NT2/D1 (cell line): ENCODE data around the gene SLC41A3.

ENCODE experiments used
- YY1 ChIP-seq: IDR thresholded peaks from 2 replicates; pipeline ENCODE4 v1.6.1; 2011; ENCODE audit not compliant: insufficient read length, insufficient read depth
- ZNF274 ChIP-seq: IDR thresholded peaks from 2 replicates; pipeline ENCODE4 v1.6.1; 2011; ENCODE audit warnings: mild to moderate bottlenecking, low read depth, low read length

DNA sequence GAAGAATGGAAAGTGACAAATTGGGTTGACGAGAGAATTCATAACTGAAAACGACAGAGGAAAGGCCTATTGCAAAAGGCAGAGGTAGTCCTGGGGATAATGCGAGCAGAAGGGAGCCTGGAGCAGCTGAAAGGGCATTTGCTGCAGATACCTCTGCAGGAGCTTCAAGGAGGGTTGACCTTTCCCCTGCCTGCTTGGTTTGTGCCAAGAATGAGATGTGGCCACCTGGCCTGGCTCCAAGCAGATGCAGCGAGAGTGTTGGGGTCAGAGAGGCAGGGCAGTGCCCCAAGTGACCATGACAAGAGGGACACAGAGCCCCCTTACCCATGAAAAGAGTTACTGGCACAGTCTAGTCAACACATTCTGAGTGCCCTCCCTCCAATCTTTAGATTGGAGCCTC is 43.5 kb downstream of the SLC41A3 start:
- TF ChIP-seq YY1: no peak
- TF ChIP-seq ZNF274: no peak
